ENCODE measurements around the gene GRIA4.

GRCh38 chr11:105636496-105636895, 26.6 kb downstream of the GRIA4 start:
- TF ChIP-seq CTCF (conservative IDR thresholded peaks at IDR 0.05; ENCODE audit: low read length) = no peak
- no peak for TF ChIP-seq EZH2phosphoT487 (IDR thresholded peaks at IDR 0.05; ENCODE audit: borderline replicate concordance)

Data from Loucy (cell line).